Activated B cell treated with CpG ODN at 0.5 μM for 24 hours (primary cell): ENCODE measurements around the gene CAMSAP1. TPM values are rescaled to one million over a fixed set of nuclear protein-coding genes. Genes with fewer than 3 reads are reported as not detected.

ENCODE experiments used
- ATAC-seq: fragments of 200-7000 bp; cut with Tn5 transposase; one replicate; pipeline ENCODE4 v1.10.0; 2021; ENCODE audit warnings: low read depth, mild to moderate bottlenecking, moderate library complexity
- CTCF ChIA-PET: fragments of 350-600 bp; sonication (Branson Sonifier 250); formaldehyde crosslinking; loops from one replicate; lab custom pipeline; 2021; ENCODE audit warnings: antibody characterized with exemption; lab: Charles Lee
- POLR2A ChIA-PET: fragments of 350-600 bp; sonication (Branson Sonifier 250); formaldehyde crosslinking; loops from one replicate; lab custom pipeline; 2021; ENCODE audit warnings: antibody characterized with exemption; lab: Charles Lee
- DNase-seq: peaks from one replicate; pipeline ENCODE4 v3.0.0; 2022
- H3K27ac Mint-ChIP-seq: one replicate; pipeline ENCODE4 v1.8.0; 2020; ENCODE audit warnings: mixed read lengths
- H3K27me3 Mint-ChIP-seq: one replicate; pipeline ENCODE4 v1.8.0; 2021; ENCODE audit warnings: mixed read lengths
- H3K36me3 Mint-ChIP-seq: one replicate; pipeline ENCODE4 v1.8.0; 2021; ENCODE audit warnings: low read depth, mixed read lengths
- H3K4me1 Mint-ChIP-seq: one replicate; pipeline ENCODE4 v1.8.0; 2021; ENCODE audit warnings: mixed read lengths
- H3K4me3 Mint-ChIP-seq: one replicate; pipeline ENCODE4 v1.8.0; 2020; ENCODE audit warnings: mild to moderate bottlenecking, mixed read lengths
- H3K9me3 Mint-ChIP-seq: one replicate; pipeline ENCODE4 v1.8.0; 2020; ENCODE audit warnings: mixed read lengths
- CTCF ChIP-seq: fragments of 200-600 bp; IDR thresholded peaks from one replicate; pipeline ENCODE4 v1.8.0; 2022; ENCODE audit warnings: antibody characterized with exemption, mild to moderate bottlenecking
- intact Hi-C: fragments of 100-400 bp; cut with micrococcal nuclease; formaldehyde crosslinking; loops from one replicate; pipeline ENCODE4 v1.15.1; 2024
- total RNA-seq: library from RNA; stranded (reverse); gene quantifications from 2 replicates; pipeline ENCODE4 v1.2.3, GENCODE V29; 2022

The CAMSAP1 gene
- total RNA-seq, 1 donor from 2014 or later, result 16.9 TPM

- DNase-seq (no peak), ATAC-seq (no peak)
- POLR2A ChIA-PET, result no interaction called here
- H3K36me3 Mint-ChIP-seq, result no peaks in the 10 kb centered on the region
- CTCF ChIA-PET, result no interaction called here
- H3K27me3 Mint-ChIP-seq, result peaks cover 1% of the 10 kb centered on the region
- intact Hi-C loops, result no loop called here
- no peak overlapping the region for H3K27ac Mint-ChIP-seq
- H3K9me3 Mint-ChIP-seq, result no peaks in the 10 kb centered on the region
- no peaks in the 10 kb centered on the region for H3K4me1 Mint-ChIP-seq
- no peak overlapping the region for H3K4me3 Mint-ChIP-seq
- TF ChIP-seq CTCF, result no peak
Measured at GRCh38 chr9:135803441-135803840, 103.9 kb downstream of the CAMSAP1 start.

GRCh38 chr9:135802876-135803419, 104.4 kb downstream of the CAMSAP1 start:
- DNase-seq, result no peak
- no peak overlapping the region for H3K4me3 Mint-ChIP-seq
- H3K4me1 Mint-ChIP-seq, result no peaks in the 10 kb centered on the region
- ATAC-seq, result no peak
- H3K36me3 Mint-ChIP-seq, result no peaks in the 10 kb centered on the region
- no peak for TF ChIP-seq CTCF
- CTCF ChIA-PET, result no interaction called here
- H3K9me3 Mint-ChIP-seq, result no peaks in the 10 kb centered on the region
- no peak overlapping the region for H3K27ac Mint-ChIP-seq
- intact Hi-C loops, result no loop called here
- H3K27me3 Mint-ChIP-seq, result peaks cover 3% of the 10 kb centered on the region
- POLR2A ChIA-PET, result no interaction called here

DNA sequence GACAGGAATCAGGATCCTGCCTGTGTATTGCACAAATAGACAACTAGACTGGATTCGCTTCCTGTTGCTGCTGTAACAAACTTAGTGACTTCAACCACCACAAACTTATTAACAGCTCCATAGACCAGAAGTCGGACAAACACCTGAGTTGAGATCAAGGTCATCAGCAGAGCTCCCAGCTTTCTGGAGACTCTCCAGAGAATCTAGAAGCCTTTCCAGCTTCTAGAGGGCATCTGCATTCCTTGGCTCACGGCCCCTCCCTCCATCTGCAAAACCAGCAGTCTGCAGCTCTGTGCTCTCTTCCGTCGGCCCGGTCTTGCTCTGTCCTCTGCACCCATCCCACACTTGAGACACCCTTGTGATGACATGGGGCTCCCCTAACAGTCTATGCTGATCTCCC, 106.3 kb downstream of the CAMSAP1 start:
- intact Hi-C loops, result no loop called here
- ATAC-seq (no peak), DNase-seq (no peak)
- H3K36me3 Mint-ChIP-seq, result no peaks in the 10 kb centered on the region
- H3K4me3 Mint-ChIP-seq, result no peak overlapping the region
- CTCF ChIA-PET, result no interaction called here
- TF ChIP-seq CTCF, result no peak
- H3K9me3 Mint-ChIP-seq, result no peaks in the 10 kb centered on the region
- POLR2A ChIA-PET, result no interaction called here
- H3K27ac Mint-ChIP-seq, result no peak overlapping the region
- peaks cover 6% of the 10 kb centered on the region for H3K27me3 Mint-ChIP-seq
- no peaks in the 10 kb centered on the region for H3K4me1 Mint-ChIP-seq

- intact Hi-C loops, result no loop called here
- peaks cover 6% of the 10 kb centered on the region for H3K27me3 Mint-ChIP-seq
- no peaks in the 10 kb centered on the region for H3K4me1 Mint-ChIP-seq
- ChIA-PET POLR2A (no interaction called here), CTCF (no interaction called here)
- H3K9me3 Mint-ChIP-seq, result no peaks in the 10 kb centered on the region
- no peaks in the 10 kb centered on the region for H3K36me3 Mint-ChIP-seq
- TF ChIP-seq CTCF, result no peak
- no peak for ATAC-seq
- H3K27ac Mint-ChIP-seq, result no peak overlapping the region
- no peak overlapping the region for H3K4me3 Mint-ChIP-seq
- no peak for DNase-seq
Measured at GRCh38 chr9:135799261-135799660, 108.1 kb downstream of the CAMSAP1 start.

- ChIA-PET CTCF (no interaction called here), POLR2A (no interaction called here)
- intact Hi-C loops, result no loop called here
- no peak for TF ChIP-seq CTCF
- no peak for ATAC-seq
- no peaks in the 10 kb centered on the region for H3K9me3 Mint-ChIP-seq
- no peak overlapping the region for H3K27ac Mint-ChIP-seq
- H3K36me3 Mint-ChIP-seq, result no peaks in the 10 kb centered on the region
- H3K4me1 Mint-ChIP-seq, result no peaks in the 10 kb centered on the region
- H3K4me3 Mint-ChIP-seq, result no peak overlapping the region
- no peak for DNase-seq
- peaks cover 6% of the 10 kb centered on the region for H3K27me3 Mint-ChIP-seq
Measured at GRCh38 chr9:135798263-135798585, 109.1 kb downstream of the CAMSAP1 start.
